GM12878 (cell line): ENCODE measurements around the gene GEMIN7. TPM values are rescaled to one million over a fixed set of nuclear protein-coding genes. Genes with fewer than 3 reads are reported as not detected.

Experiments
- ATAC-seq: fragments of 200-7000 bp; cut with Tn5 transposase; 3 replicates; pipeline ENCODE4 v1.9.1; 2020; ENCODE audit warnings: mild to moderate bottlenecking, moderate library complexity
- BruUV-seq: library from RNA; stranded (reverse); fragments of 400-500 nt; replicated peaks from 2 replicates; lab custom pipeline; 2021; lab: Mats Ljungman, UMichigan
- CTCF ChIA-PET: fragments of 300-600 bp; sonication (Branson Sonifier 250); formaldehyde crosslinking; extraction: SDS; loops from one replicate; lab custom pipeline; 2021; ENCODE audit warnings: inconsistent platforms; lab: Yijun Ruan, JAX
- POLR2A ChIA-PET: fragments of 350-600 bp; formaldehyde crosslinking; extraction: SDS; loops from one replicate; lab custom pipeline; 2021; ENCODE audit warnings: inconsistent platforms; lab: Charles Lee
- RAD21 ChIA-PET: fragments of 300-600 bp; sonication (Branson Sonifier 250); formaldehyde crosslinking; loops from one replicate; lab custom pipeline; 2023; ENCODE audit warnings: antibody characterized with exemption; ENCODE audit not compliant: unreplicated experiment; lab: Charles Lee
- SMC1A ChIA-PET: fragments of 300-600 bp; sonication (Branson Sonifier 250); formaldehyde crosslinking; loops from one replicate; lab custom pipeline; 2023; ENCODE audit not compliant: unreplicated experiment, uncharacterized antibody; lab: Charles Lee
- DNase-seq: peaks from one replicate; pipeline ENCODE4 v3.0.0-alpha.2; 2011; ENCODE audit warnings: low read depth, low spot score
- FAIRE-seq: peaks from 3 replicates; lab custom pipeline; 2011; peaks lifted over from hg19 to GRCh38; lab: Jason Lieb, UNC
- H2AFZ ChIP-seq: 2 replicates; pipeline ENCODE4 v1.6.0; 2011; ENCODE audit warnings: low read depth, low read length, control low read depth; ENCODE audit not compliant: control insufficient read depth
- H3K27ac ChIP-seq: 2 replicates; pipeline ENCODE4 v1.5.1; 2011; ENCODE audit warnings: control low read depth; ENCODE audit not compliant: control insufficient read depth, insufficient read depth
- H3K27me3 ChIP-seq, 2 experiments: replicated peaks in 1 of 2; 2 replicates each; pipeline versions ENCODE4 v1.6.0 to v1.6.1; 2011; ENCODE audit warnings: low read length in 1 of 2; ENCODE audit not compliant: control insufficient read depth in 2 of 2, insufficient read depth in 2 of 2
- H3K36me3 ChIP-seq, 2 experiments: 2 replicates each; pipeline ENCODE4 v1.5.1; 2011; ENCODE audit warnings: low read length in 1 of 2; ENCODE audit not compliant: control insufficient read depth in 2 of 2, insufficient read depth in 2 of 2
- H3K4me1 ChIP-seq: 2 replicates; pipeline ENCODE4 v1.6.1; 2011; ENCODE audit warnings: mild to moderate bottlenecking, low read length, moderate library complexity, mixed read lengths; ENCODE audit not compliant: control insufficient read depth, insufficient read depth
- H3K4me2 ChIP-seq: 2 replicates; pipeline ENCODE4 v1.6.0; 2011; ENCODE audit warnings: control low read depth; ENCODE audit not compliant: control insufficient read depth, insufficient read depth
- H3K4me3 ChIP-seq: fragments of 200-600 bp; sonication (generic); 2 replicates; pipeline ENCODE4 v1.5.1; 2016
- H3K79me2 ChIP-seq: 2 replicates; pipeline ENCODE4 v1.6.0; 2011; ENCODE audit warnings: low read length; ENCODE audit not compliant: control insufficient read depth, insufficient read depth
- H3K9ac ChIP-seq: 2 replicates; pipeline ENCODE4 v1.8.0; 2011; ENCODE audit warnings: low read length, control low read depth, mixed read lengths; ENCODE audit not compliant: control insufficient read depth, insufficient read depth
- H3K9me3 ChIP-seq: replicated peaks from 3 replicates; pipeline ENCODE4 v1.5.1; 2011; ENCODE audit warnings: mild to moderate bottlenecking, low read length; ENCODE audit not compliant: control insufficient read depth, insufficient read depth
- H4K20me1 ChIP-seq: 2 replicates; pipeline ENCODE4 v1.6.0; 2011; ENCODE audit not compliant: control insufficient read depth, insufficient read depth
- CREM ChIP-seq: IDR thresholded peaks from 2 replicates; pipeline ENCODE4 v1.6.1; 2014; ENCODE audit warnings: antibody characterized with exemption, low read depth
- CUX1 ChIP-seq: IDR thresholded peaks from 2 replicates; pipeline ENCODE4 v1.6.1; 2012; ENCODE audit warnings: improper control_type of control experiment, low read depth, low read length; ENCODE audit not compliant: insufficient replicate concordance
- NBN ChIP-seq: fragments of 450-650 bp; IDR thresholded peaks from 2 replicates; pipeline ENCODE4 v1.6.1; 2016
- NFIC ChIP-seq: IDR thresholded peaks from 2 replicates; pipeline ENCODE4 v1.6.1; 2012; ENCODE audit warnings: low read depth, mild to moderate bottlenecking, inconsistent platforms, low read length, moderate library complexity
- NKRF ChIP-seq: fragments of 450-650 bp; conservative IDR thresholded peaks from 2 replicates; pipeline ENCODE4 v1.6.1; 2017; ENCODE audit warnings: mild to moderate bottlenecking, moderate library complexity
- PBX3 ChIP-seq: IDR thresholded peaks from 2 replicates; pipeline ENCODE4 v1.6.1; 2011; ENCODE audit warnings: mild to moderate bottlenecking, low read depth, low read length, moderate library complexity; ENCODE audit not compliant: insufficient replicate concordance
- RBBP5 ChIP-seq: fragments of 200-600 bp; sonication (generic); conservative IDR thresholded peaks from 2 replicates; pipeline ENCODE4 v1.6.1; 2016
- RELA ChIP-seq: fragments of 450-650 bp; IDR thresholded peaks from 2 replicates; pipeline ENCODE4 v1.8.0; 2014; ENCODE audit warnings: borderline replicate concordance; ENCODE audit not compliant: partially characterized antibody
- RELB ChIP-seq: fragments of 450-650 bp; IDR thresholded peaks from 2 replicates; pipeline ENCODE4 v1.6.1; 2017; ENCODE audit warnings: low read depth, mild to moderate bottlenecking, moderate library complexity
- WGBS: methylation state at CpG from one replicate; pipeline ENCODE4 v1.1.6; 2016; ENCODE audit warnings: low lambda C conversion rate; ENCODE audit not compliant: insufficient replicate concordance, insufficient coverage; ENCODE audit errors: missing lambda C conversion rate; 5-methylcytosine and 5-hydroxymethylcytosine counted together
- in situ Hi-C: fragments of 300-500 bp; cut with MboI; formaldehyde crosslinking; loops from 9 replicates; pipeline ENCODE4 v1.14.3; 2018; ENCODE audit warnings: mixed read lengths
- intact Hi-C: fragments of 100-400 bp; cut with micrococcal nuclease; formaldehyde crosslinking; loops from one replicate; pipeline ENCODE4 v1.14.2; 2022; ENCODE audit not compliant: unreplicated experiment
- polyA plus RNA-seq, 11 experiments: library from polyadenylated mRNA; depleted of rRNA in 4 of 11; unstranded in 6 of 11; stranded (reverse) in 5 of 11; fragments of >200 nt; fragmentation: Nextera tagmentation in 4 of 11; fragmentation: Illumina TruSeq in 1 of 11; extraction: Ambion mirVana in 4 of 11; extraction: Trizol in 1 of 11; gene quantifications; 1 replicate in 1 of 11; 2 replicates in 10 of 11; pipeline versions ENCODE4 v1.2.1 to v1.2.3, GENCODE V29; 2011 to 2016; ENCODE audit warnings: inconsistent platforms in 2 of 11, missing spikeins in 2 of 11, low read depth in 1 of 11
- total RNA-seq, 4 experiments: library from RNA; depleted of rRNA in 3 of 4; stranded (reverse); fragments of >200 nt in 3 of 4; fragmentation: Illumina TruSeq in 1 of 4; extraction: Trizol in 1 of 4; gene quantifications; 2 replicates each; pipeline versions ENCODE4 v1.2.1 to v1.2.3, GENCODE V29; 2013 to 2021

GEMIN7 gene
- total and polyA plus RNA-seq, 10 of the 15 experiments (the other 5 are each of a cell fraction or from before 2014, with no cell fraction given), result 21.1 to 76.7 (median 44.9) TPM

- ChIA-PET SMC1A (interaction anchor here (1.0 to 2.0 kb wide), 6 partner anchors 15 to 104 kb away, joined by 3 to 7 read pairs (median 4); partner anchors contain the start of genes BLOC1S3 and TRAPPC6A), CTCF (interaction anchor here (0.8 to 2.4 kb wide), 12 partner anchors 15 to 1270 kb away, joined by 3 to 14 read pairs (median 4); partner anchors contain the start of genes BLOC1S3 and TRAPPC6A), RAD21 (interaction anchor here (0.6 to 2.0 kb wide), 10 partner anchors 9 to 103 kb away, joined by 3 to 7 read pairs (median 4); partner anchors contain the start of genes BLOC1S3 and TRAPPC6A), POLR2A (interaction anchor here (0.8 to 2.5 kb wide), 12 partner anchors 8 to 183 kb away, joined by 3 to 12 read pairs (median 4); partner anchors contain the start of genes CLASRP, CLPTM1 and PPP1R37)
- peak; percentile 95; the same call in 1 of the 2 replicates for TF ChIP-seq RELB
- TF ChIP-seq CREM, result no peak
- peak; percentile 17; the same call in 1 of the 2 replicates for TF ChIP-seq NFIC
- TF ChIP-seq PBX3, result peak; percentile 8
- TF ChIP-seq NKRF, result peak; percentile 53
- TF ChIP-seq NBN, result peak; percentile 29; the same call in 1 of the 2 replicates
- TF ChIP-seq RELA, result peak; percentile 53
- no peak for TF ChIP-seq RBBP5
- TF ChIP-seq CUX1, result peak; percentile 54
- Histone ChIP-seq H2AFZ (no peak overlapping the region), H4K20me1 (no peaks in the 10 kb centered on the region; the same call in 1 of the 2 replicates), H3K9me3 (no peaks in the 10 kb centered on the region), H3K27ac (peak overlapping the region; percentile 87), H3K27me3 (no peaks in the 10 kb centered on the region), H3K4me3 (peak overlapping the region; percentile 84), H3K36me3 (peaks cover 7 to 22% of the 10 kb centered on the region in 2 experiments; a peak in 3 of 4 replicates), H3K4me2 (peak overlapping the region; percentile 92), H3K79me2 (peaks cover 50% of the 10 kb centered on the region), H3K9ac (peak overlapping the region; percentile 82), H3K4me1 (peaks cover 21% of the 10 kb centered on the region)
- no TSS peak for BruUV-seq
- DNase-seq (no peak), FAIRE-seq (peak; percentile 80), ATAC-seq (no peak)
- WGBS, result 34% methylated on average over 11 of the region's 11 CpGs
- intact Hi-C loops, result loop anchor here (5.0 to 10.0 kb wide), 3 partner anchors 62 to 400 kb away; partner anchors contain the start of genes BLOC1S3 and TRAPPC6A
- in situ Hi-C loops, result no loop called here
These were observed 4.2 kb upstream of the GEMIN7 start for GRCh38 chr19:45074744-45075300.
